NK-92 (cell line): ENCODE measurements around the gene TAAR2.
"Not testable (repeated sequence)": the region's sequence is repeated elsewhere in the genome, so short reads cannot be mapped to it uniquely, and the experiment has no call there.

Source experiments
- DNase-seq: peaks from one replicate; lab custom pipeline; 2025; ENCODE audit not compliant: unreplicated experiment; lab: John Stamatoyannopoulos, UW

The TAAR2 gene, protein sequence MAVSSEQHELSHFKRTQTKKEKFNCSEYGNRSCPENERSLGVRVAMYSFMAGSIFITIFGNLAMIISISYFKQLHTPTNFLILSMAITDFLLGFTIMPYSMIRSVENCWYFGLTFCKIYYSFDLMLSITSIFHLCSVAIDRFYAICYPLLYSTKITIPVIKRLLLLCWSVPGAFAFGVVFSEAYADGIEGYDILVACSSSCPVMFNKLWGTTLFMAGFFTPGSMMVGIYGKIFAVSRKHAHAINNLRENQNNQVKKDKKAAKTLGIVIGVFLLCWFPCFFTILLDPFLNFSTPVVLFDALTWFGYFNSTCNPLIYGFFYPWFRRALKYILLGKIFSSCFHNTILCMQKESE

DNA sequence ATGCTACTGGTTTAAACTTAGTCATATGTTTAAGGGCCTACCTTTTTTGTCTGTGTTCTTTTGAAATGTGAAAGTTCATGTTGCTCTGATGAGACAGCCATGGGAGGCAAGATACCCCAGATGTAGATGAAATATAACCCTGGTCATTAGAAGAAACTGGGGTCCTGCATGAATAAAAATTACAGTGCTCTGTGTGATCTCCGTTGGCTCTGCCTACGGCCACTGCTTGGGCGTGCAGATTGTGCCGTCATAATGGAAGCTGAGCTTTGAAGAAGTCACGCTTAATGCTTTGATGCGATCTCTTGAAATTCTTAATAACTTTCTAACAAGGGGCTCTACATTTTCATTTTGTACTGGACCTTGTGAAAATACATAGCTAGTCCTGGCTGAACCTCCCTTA is at the start of gene TAAR2:
TSS of gene TAAR2 (minus strand) at position 101 of the 400 bp plus-strand sequence. CDS start at position 101, 0 bp downstream.
- no peak for DNase-seq

- DNase-seq, result no peak
Observed at GRCh38 chr6:132673376-132674094, 49.5 kb upstream of the TAAR2 start.

DNA sequence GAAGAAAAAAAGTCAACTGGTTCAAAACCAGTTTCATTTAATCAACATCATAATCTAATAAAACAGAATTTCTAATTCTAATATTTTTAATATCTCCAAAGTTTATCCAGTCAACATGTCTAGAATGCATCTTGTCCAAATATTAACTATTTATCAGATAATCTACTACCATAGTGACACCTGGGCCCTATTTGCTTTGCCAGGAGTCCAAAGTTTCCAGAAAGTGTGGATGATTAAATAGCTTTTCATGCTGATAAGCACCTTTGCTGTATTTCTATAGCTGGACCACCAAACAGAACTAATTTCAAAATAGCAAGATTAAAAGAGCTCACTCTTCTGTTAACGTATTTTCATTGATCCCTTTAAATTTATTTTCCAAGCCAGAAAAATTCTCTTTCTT is 47.2 kb upstream of the TAAR2 start:
- no peak for DNase-seq

DNA sequence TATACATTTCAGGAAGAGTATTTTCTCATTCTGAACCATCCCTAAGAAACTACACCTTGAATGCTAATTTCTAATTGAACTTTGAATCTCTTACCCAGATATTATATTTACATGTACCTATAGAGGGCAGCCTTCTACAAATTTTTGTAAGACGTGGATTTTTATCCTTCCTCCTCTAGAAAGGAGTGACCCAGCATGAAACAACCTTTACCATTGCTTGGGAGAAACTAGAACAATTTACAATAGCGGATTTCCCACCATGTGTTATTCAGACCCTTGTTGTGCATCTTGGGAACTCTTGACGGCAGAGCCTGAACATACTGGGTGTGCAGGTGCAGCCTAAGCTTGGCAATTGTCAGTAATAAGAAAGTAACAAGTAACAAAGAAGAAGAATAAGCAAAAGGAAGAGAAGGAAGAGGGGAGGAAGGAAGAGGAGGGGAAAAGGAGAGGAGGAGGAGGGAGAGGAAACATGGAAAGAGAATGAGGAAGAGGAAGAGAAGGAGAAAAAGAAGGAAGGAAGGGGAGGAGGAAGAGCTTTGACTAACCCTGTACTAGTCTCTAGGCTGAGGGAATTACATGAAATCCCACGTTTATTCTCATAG is 45.7 kb upstream of the TAAR2 start:
- DNase-seq, result no peak

DNA sequence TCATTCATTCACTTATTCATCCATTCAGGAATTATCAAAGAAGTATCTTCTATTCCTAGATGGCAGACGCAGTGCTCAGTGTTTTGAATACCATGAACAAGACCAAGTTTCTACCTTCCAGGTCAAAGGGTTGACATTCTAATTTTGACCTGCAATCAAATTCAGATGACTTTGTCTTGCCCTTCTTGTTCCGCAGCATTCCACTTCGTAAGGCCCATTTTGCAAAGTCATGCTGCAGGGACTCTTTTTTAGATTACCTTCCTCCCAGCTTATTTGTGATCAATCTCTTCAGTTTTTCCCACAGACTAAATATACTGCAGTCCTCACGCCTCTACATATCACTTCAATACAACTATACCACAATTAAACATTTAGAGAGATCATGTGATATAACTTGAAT is 42.0 kb upstream of the TAAR2 start:
- no peak for DNase-seq

- no peak for DNase-seq
Observed at GRCh38 chr6:132664309-132665034, 40.4 kb upstream of the TAAR2 start.

DNA sequence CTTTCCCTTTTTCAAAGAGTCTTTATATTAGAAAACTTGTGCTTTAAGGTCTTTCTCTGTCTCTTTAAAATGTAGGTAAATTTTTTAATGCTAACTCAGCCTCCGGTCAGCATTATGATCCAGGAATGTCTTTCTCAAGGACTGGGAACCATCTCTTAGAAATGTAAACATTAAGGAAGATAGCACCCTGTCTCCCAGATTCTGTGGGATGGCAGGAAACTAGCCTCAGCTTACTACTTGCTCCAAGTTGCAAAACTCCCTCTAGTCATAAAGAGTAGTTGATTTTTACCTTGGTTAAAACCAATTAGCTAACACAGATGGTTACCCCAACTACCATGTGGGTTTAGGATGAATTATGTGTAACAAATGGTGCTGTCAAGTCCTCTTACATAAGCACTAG is 39.6 kb upstream of the TAAR2 start:
- DNase-seq, result no peak

- DNase-seq, result no peak
Observed at GRCh38 chr6:132661906-132662305, 37.8 kb upstream of the TAAR2 start.

DNA sequence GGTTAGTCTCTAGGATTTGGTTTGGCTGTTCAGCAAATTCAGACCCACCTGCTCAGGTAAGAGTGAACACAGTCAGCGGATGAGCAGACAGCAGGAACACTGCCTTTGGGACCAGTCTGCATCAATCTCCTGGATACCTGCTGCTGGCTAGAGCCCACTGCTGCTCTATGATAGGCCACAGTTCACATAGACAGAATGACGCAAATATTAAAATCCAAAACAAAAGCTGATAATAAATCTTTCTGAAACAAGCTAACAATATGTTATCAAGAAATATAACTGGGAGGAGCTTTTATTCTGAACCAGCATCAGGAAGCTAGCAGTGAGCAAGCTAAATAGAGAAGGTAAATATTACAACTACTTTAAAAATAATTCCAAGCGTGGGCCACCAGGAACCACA is 35.0 kb upstream of the TAAR2 start, which contains the start of gene TAAR1:
TSS of gene TAAR1 (minus strand) at position 101 of the 400 bp plus-strand sequence. CDS start 13,179 bp downstream, outside the sequence.
- DNase-seq, result no peak

DNA sequence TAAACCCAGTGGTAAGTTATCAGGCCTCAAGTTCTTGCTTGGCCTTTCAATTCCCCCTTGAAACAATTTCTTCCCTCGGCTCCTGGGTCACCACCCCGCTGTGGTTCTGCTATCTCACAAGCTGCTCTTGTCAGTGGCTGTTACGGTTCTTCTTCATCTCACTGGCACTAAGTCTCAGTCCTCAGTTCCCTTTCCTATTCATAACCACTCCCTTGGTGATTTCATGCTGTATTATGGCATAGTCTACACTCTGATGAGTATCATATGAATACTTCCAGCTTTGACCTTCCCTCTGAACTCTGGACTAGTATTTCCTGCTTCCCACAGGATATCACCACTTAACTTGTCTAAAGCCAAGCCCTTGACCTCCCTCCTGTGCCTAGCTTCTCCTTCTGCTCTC is 27.0 kb upstream of the TAAR2 start:
- no peak for DNase-seq

DNA sequence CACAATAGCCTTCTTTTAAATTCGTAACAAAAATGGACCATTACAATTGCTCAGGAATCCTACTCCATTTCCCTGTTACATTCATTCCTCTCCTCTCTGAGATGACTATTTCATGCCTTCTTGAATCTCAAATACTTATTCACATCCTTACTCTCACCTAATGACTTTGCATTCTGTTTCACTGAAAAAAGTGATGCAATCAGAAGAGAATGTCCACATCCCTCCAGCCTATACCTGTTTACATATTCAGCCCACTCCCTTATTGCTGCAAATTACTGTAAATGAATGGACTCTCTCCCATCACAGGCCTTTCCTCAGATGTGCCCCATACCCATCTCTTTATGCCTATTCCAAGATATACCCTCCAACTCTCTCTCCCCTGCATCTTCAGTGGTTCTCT is 26.4 kb upstream of the TAAR2 start:
- DNase-seq, result no peak

- no peak for DNase-seq
Observed at GRCh38 chr6:132648828-132649227, 24.8 kb upstream of the TAAR2 start.

GRCh38 chr6:132648356-132648755 is 24.3 kb upstream of the TAAR2 start:
- no peak for DNase-seq

DNA sequence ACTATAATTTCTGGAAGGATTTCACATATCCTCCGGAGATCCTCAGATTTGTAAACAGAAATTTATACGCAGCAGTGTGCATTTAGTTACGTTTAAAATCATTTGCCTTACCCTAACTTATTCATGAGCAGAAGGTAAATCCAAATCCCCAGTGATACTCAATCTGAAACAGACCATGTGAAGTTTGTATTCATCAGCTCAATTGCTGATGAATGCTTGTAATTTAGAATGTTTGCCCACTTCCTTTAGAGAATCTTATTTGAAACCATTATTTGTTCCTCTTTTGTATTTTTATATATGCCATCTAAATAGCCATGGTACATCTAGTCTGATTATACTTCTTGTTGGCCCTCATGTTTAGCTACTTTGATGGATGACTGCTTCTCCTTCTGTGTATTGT is 19.5 kb upstream of the TAAR2 start:
- DNase-seq, result no peak

DNA sequence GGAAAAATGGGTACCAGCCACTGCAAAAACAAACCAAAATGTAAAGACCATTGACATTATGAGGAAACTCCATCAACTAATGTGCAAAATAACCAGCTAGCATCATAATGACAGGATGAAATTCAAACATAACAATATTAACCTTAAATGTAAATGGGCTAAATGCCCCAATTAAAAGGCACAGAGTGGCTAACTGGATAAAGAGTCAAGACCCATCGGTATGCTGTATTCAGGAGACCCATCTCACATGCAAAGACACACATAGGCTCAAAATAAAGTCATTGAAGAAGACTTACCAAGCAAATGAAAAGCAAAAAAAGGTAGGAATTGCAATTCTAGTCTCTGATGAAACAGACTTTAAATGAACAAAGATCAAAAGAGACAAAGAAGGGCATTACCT is 13.1 kb upstream of the TAAR2 start:
- DNase-seq, result not testable (repeated sequence)

DNA sequence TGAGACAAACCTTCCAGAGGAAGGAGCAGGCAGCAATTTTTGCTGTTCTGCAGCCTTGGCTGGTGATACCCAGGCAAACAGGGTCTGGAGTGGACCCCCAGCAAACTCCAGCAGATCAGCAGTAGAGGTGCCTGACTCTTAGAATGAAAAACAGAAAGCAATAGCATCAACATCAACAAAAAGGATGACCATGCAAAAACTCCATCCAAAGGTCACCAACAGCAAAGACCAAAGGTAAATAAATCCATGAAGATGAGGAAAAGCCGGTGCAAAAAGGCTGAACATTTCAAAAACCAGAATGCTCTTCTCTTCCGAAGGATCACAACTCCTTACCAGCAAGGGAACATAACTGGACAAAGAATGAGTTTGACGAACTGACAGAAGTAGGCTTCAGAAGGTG is 11.8 kb upstream of the TAAR2 start:
- not testable (repeated sequence) for DNase-seq

DNA sequence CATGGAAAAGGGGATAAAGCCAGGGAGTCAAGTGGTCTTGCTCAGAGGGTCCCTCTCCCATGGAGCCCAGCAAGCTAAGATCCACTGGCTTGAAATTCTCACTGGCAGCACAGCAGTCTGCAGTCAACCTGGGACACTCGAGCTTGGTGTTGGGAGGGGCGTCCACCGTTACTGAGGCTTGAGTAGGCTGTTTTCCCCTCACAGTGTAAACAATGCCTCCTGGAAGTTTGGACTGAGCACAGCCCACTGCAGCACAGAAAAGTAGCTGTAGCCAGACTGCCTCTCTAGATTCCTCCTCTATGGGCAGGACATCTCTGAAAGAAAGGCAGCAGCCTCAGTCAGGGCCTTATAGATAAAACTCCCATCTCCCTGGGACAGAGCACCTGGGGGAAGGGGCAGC is 11.2 kb upstream of the TAAR2 start:
- not testable (repeated sequence) for DNase-seq

- no peak for DNase-seq
Observed at GRCh38 chr6:132634796-132635195, 10.7 kb upstream of the TAAR2 start.

- DNase-seq, result no peak
Observed at GRCh38 chr6:132633362-132633761, 9.3 kb upstream of the TAAR2 start.

GRCh38 chr6:132623106-132623845 is 799 bp downstream of the TAAR2 start:
- no peak for DNase-seq

GRCh38 chr6:132616677-132617076 is 7.4 kb downstream of the TAAR2 start:
- DNase-seq, result no peak
